Heart right ventricle (tissue), 16 donors: ENCODE data around the gene UBE2F. TPM values are rescaled to one million over a fixed set of nuclear protein-coding genes. Genes with fewer than 3 reads are reported as not detected.
A peak's percentile ranks its signal among the peaks of the same experiment; 100 is the strongest.

ENCODE experiments used
- ATAC-seq, 8 donors: fragments of 200-7000 bp; cut with Tn5 transposase; one replicate each; pipeline ENCODE4 v1.9.1; 2020; ENCODE audit warnings: mild to moderate bottlenecking in 8 of 8, moderate library complexity in 8 of 8, moderate number of reproducible peaks in 1 of 8
- DNase-seq, 2 donors: peaks; one replicate each; pipeline ENCODE4 v3.0.0-alpha.2; 2020
- H3K27ac ChIP-seq, 10 donors: fragments of 200-600 bp; sonication (generic) in 2 of 10; one replicate each; pipeline versions ENCODE4 v1.5.0 to v1.8.0; 2020 to 2022; ENCODE audit warnings: mild to moderate bottlenecking in 3 of 10
- H3K27me3 ChIP-seq, 7 donors: fragments of 200-600 bp; one replicate each; pipeline ENCODE4 v1.8.0; 2021 to 2022; ENCODE audit warnings: mild to moderate bottlenecking in 2 of 7
- H3K36me3 ChIP-seq, 9 donors: fragments of 200-600 bp; sonication (generic) in 1 of 9; one replicate each; pipeline versions ENCODE4 v1.5.0 to v1.8.0; 2020 to 2022; ENCODE audit warnings: mild to moderate bottlenecking in 2 of 9
- H3K4me1 ChIP-seq, 9 donors: fragments of 200-600 bp; sonication (generic) in 1 of 9; one replicate each; pipeline versions ENCODE4 v1.5.0 to v1.8.0; 2020 to 2022; ENCODE audit warnings: mild to moderate bottlenecking in 4 of 9
- H3K4me3 ChIP-seq, 10 donors: fragments of 200-600 bp; sonication (generic) in 2 of 10; one replicate each; pipeline versions ENCODE4 v1.5.0 to v1.8.0; 2020 to 2022; ENCODE audit warnings: mild to moderate bottlenecking in 7 of 10, moderate library complexity in 2 of 10
- H3K9me3 ChIP-seq, 11 donors: fragments of 200-600 bp in 10 of 11; sonication (generic) in 2 of 11; one replicate each; pipeline versions ENCODE4 v1.5.0 to v1.8.0; 2013 to 2022; ENCODE audit warnings: mild to moderate bottlenecking in 2 of 11, control low read depth in 1 of 11, moderate library complexity in 1 of 11
- WGBS, 2 donors: extraction: QIAGEN DNeasy Blood & Tissue Kit; methylation state at CpG; one replicate each; pipeline ENCODE4 v1.1.7; 2013; ENCODE audit warnings: inconsistent platforms in 1 of 2; 5-methylcytosine and 5-hydroxymethylcytosine counted together
- intact Hi-C, 10 donors: fragments of 100-400 bp; cut with DNase I; formaldehyde crosslinking; loops; one replicate each; pipeline versions ENCODE4 v1.11.1 to v1.14.2; 2022
- polyA plus RNA-seq, 2 donors: library from polyadenylated mRNA; stranded (reverse); fragments of 200-250 nt; gene quantifications; one replicate each; pipeline ENCODE4 v1.2.3, GENCODE V29; 2013
- total RNA-seq, 10 donors: library from RNA; stranded (reverse); fragmentation: NEBNext Ultra II Directional in 3 of 10; extraction: Animal tissue kit (Norgen Biotek cat#: 25700) in 3 of 10; gene quantifications; one replicate each; pipeline versions ENCODE4 v1.2.1 to v1.2.4, GENCODE V29; 2021 to 2023
- TF ChIP-seq, protein P1 (sequence below), 9 donors: fragments of 200-600 bp; sonication (generic) in 2 of 9; IDR thresholded peaks; one replicate each; pipeline versions ENCODE4 v1.5.0 to v1.8.0; 2021 to 2022; ENCODE audit warnings: antibody characterized with exemption in 9 of 9, mild to moderate bottlenecking in 5 of 9, moderate library complexity in 1 of 9
- donor health status: Arrhythmogenic right ventricular cardiomyopathy.
- donor health status: ischemic (EF 13 %, LVEDD 7.1; RV severe dilation, severe dysfunction).
- donor health status: healthy with polysubstance abuse.
- donor health status: DM: no; HTN: yes; CAD: no.
- donor health status: DM: no; HTN: no; CAD: no.
- donor health status: ischemic (EF 25% LVEDD 6.9; RV normal size, moderate dysfunction).
- donor health status: ischemic (EF 25% LVEDD 5.7; RV mildly dilated, moderate dysfunction).
- donor health status: healthy.
- donor health status: DM: yes; HTN: yes; CAD: no.
- donor health status: Ischemic cardiomyopathy.
- donor health status: ischemic (EF 35%, LVEDD 5.7; RV mildly dilated, moderate dysfunction).
- donor health status: nonischemic (EF 11% LVEDD 7.7; RV severe dilation, severe dysfunction).
- donor health status: DM: yes; HTN: yes; CAD: no.
- donor health status: PGD.
- donor health status: ischemic (EF 29% LVEDD 5.4; RV normal size, mild dysfunction).
- donor health status: nonischemic (EF 23%, LVEDD 6.1; RV moderate dilation, normal function).

The UBE2F gene
- total and polyA plus RNA-seq, 12 donors = 43.5 to 82.2 (median 63.7) TPM

DNA sequence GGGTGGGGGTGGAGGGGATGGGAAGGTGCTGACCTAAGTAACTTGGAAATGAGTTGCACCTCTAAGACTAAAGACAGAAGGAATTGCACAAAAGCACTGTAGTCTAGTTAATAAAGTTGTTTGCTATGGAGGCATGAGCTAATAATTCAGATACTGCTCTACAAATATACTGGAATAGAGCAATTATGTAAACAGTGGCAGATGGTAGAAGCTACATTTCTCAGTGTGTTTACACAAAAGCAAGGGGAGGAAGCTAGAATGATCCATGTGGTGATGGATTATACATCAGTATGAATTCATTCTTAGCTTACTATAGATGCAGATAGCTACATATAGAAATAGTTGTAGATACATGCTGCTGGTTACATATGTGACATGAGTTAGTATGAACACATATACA is 27.6 kb upstream of the UBE2F start:
- intact Hi-C loops = no loop called here
- ATAC-seq (no peak), DNase-seq (no peak)
- Histone ChIP-seq H3K27me3 (no peaks in the 10 kb centered on the region), H3K9me3 (peaks cover 0 to 6% (median 3%) of the 10 kb centered on the region in 11 donors), H3K27ac (no peak overlapping the region), H3K4me1 (peaks cover 0 to 21% (median 12%) of the 10 kb centered on the region in 9 donors), H3K4me3 (no peak overlapping the region), H3K36me3 (no peaks in the 10 kb centered on the region)
- TF ChIP-seq, protein P1, sequence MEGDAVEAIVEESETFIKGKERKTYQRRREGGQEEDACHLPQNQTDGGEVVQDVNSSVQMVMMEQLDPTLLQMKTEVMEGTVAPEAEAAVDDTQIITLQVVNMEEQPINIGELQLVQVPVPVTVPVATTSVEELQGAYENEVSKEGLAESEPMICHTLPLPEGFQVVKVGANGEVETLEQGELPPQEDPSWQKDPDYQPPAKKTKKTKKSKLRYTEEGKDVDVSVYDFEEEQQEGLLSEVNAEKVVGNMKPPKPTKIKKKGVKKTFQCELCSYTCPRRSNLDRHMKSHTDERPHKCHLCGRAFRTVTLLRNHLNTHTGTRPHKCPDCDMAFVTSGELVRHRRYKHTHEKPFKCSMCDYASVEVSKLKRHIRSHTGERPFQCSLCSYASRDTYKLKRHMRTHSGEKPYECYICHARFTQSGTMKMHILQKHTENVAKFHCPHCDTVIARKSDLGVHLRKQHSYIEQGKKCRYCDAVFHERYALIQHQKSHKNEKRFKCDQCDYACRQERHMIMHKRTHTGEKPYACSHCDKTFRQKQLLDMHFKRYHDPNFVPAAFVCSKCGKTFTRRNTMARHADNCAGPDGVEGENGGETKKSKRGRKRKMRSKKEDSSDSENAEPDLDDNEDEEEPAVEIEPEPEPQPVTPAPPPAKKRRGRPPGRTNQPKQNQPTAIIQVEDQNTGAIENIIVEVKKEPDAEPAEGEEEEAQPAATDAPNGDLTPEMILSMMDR (IDR thresholded peaks at IDR 0.05) = no peak

DNA sequence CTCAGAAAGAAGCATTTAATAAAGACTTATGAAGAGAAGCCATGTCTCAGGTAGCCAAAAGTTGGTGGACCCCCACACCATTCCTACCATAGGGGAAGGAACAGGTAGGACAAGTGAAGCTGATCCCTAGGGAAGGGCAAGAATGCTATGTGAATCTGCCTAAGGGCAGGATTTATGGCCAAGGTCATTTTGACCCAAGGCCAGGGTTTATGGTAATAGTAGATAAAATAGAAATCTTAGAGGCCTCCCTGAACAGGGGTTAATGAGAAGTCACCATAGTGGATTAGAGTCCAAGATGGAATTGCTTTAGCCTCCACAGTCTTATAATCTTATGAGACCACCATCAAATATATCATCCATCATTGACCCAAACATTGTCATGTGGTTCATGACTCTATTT is 26.0 kb upstream of the UBE2F start:
- Histone ChIP-seq H3K4me3 (no peak overlapping the region), H3K27me3 (no peaks in the 10 kb centered on the region), H3K36me3 (no peaks in the 10 kb centered on the region), H3K9me3 (peaks cover 0 to 18% (median 10%) of the 10 kb centered on the region in 11 donors), H3K4me1 (peaks cover 0 to 19% (median 12%) of the 10 kb centered on the region in 9 donors), H3K27ac (no peak overlapping the region)
- ATAC-seq (no peak), DNase-seq (no peak)
- TF ChIP-seq, protein P1 (IDR thresholded peaks at IDR 0.05) = no peak
- intact Hi-C loops = no loop called here

DNA sequence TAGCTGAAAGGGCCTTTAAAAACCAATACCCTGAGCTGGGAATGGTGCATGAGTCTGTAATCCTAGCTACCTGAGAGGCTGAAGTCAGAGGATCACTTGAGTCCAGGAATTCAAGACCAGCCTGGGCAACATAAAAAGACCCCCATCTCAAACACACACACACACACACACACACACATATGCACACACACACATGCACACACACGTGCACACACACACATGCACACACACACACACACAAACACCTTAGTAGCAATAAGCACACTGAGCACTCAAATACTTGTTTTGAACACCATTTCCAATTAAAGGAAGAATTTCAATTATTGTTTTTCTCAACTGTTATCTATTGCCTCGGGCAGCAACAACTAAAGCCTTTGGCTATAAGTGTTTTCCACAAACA is 25.6 kb upstream of the UBE2F start:
- WGBS, 2 donors = 48 to 86% methylated on average over 2 of the region's 2 CpGs
- TF ChIP-seq, protein P1 (IDR thresholded peaks at IDR 0.05) = no peak
- peak overlapping the region in 4 of 10 donors; percentile 39 to 75 (median 60) for H3K27ac ChIP-seq
- H3K36me3 ChIP-seq = no peaks in the 10 kb centered on the region
- H3K4me1 ChIP-seq = peaks cover 0 to 15% (median 10%) of the 10 kb centered on the region in 9 donors
- H3K27me3 ChIP-seq = no peaks in the 10 kb centered on the region
- intact Hi-C loops = no loop called here
- no peak overlapping the region for H3K4me3 ChIP-seq
- no peak for DNase-seq
- no peak for ATAC-seq
- peaks cover 0 to 18% (median 10%) of the 10 kb centered on the region in 11 donors for H3K9me3 ChIP-seq

DNA sequence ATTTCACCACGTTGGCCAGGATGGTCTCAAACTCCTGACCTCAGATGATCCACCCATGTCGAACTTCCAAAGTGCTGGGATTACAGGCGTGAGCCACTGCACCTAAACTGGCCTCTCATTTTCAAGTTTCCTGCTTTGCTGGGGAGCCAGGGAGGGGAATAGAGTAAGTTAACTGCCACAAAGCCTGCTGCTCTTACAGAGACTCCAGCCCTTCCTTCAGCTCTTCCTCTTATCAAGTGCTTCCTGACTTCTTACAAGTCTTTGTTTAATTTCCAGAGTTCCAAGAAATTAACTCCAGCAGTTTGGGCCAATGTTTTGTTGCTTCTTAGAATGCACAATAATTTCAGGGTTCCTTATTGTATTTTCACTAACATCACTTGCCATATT is 24.3 kb upstream of the UBE2F start:
- peaks cover 0 to 22% (median 10%) of the 10 kb centered on the region in 11 donors for H3K9me3 ChIP-seq
- no peak overlapping the region for H3K4me3 ChIP-seq
- no peak for DNase-seq
- 39 to 60% methylated on average over 3 of the region's 3 CpGs for WGBS, 2 donors
- intact Hi-C loops = no loop called here
- H3K36me3 ChIP-seq = no peaks in the 10 kb centered on the region
- H3K27ac ChIP-seq = peak overlapping the region in 6 of 10 donors; percentile 5 to 75 (median 46)
- TF ChIP-seq, protein P1 (IDR thresholded peaks at IDR 0.05) = no peak
- peaks cover 0 to 14% (median 10%) of the 10 kb centered on the region in 9 donors for H3K4me1 ChIP-seq
- no peaks in the 10 kb centered on the region for H3K27me3 ChIP-seq
- ATAC-seq = peak in 3 of 8 donors; percentile 32 to 52 (median 33)
